HepG2 (cell line): ENCODE measurements around the gene MPV17L2. TPM values are rescaled to one million over a fixed set of nuclear protein-coding genes. Genes with fewer than 3 reads are reported as not detected.

Experiments used
- DR1 ChIP-seq: sonication (generic); formaldehyde crosslinking; IDR thresholded peaks from 2 replicates; pipeline ENCODE4 v1.8.0; 2021; ENCODE audit warnings: mild to moderate bottlenecking, missing genetic modification reagents, inconsistent platforms
- ELK4 ChIP-seq: sonication (generic); formaldehyde crosslinking; IDR thresholded peaks from 2 replicates; pipeline ENCODE4 v1.9.0; 2021; ENCODE audit warnings: missing genetic modification reagents, borderline replicate concordance
- GLI4 ChIP-seq: sonication (generic); formaldehyde crosslinking; IDR thresholded peaks from 2 replicates; pipeline ENCODE4 v1.5.1; 2020; ENCODE audit warnings: missing genetic modification reagents, mild to moderate bottlenecking, moderate library complexity, borderline replicate concordance
- PRDM10 ChIP-seq: sonication (generic); formaldehyde crosslinking; IDR thresholded peaks from 2 replicates; pipeline ENCODE4 v1.4.0; 2020; ENCODE audit warnings: low read depth, missing genetic modification reagents
- RARG ChIP-seq: sonication (generic); formaldehyde crosslinking; IDR thresholded peaks from 2 replicates; pipeline ENCODE4 v1.4.0; 2020; ENCODE audit warnings: low read depth, mild to moderate bottlenecking, missing genetic modification reagents
- RBM39 ChIP-seq: fragments of 200-400 bp; formaldehyde crosslinking; IDR thresholded peaks from one replicate; pipeline ENCODE4 v1.6.1; 2018; ENCODE audit warnings: antibody characterized with exemption, mild to moderate bottlenecking, low read depth, low read length; ENCODE audit not compliant: poor library complexity, severe bottlenecking
- SNAPC4 ChIP-seq: sonication (generic); formaldehyde crosslinking; IDR thresholded peaks from 2 replicates; pipeline ENCODE4 v1.4.0; 2020; ENCODE audit warnings: mild to moderate bottlenecking, missing genetic modification reagents
- ZNF142 ChIP-seq: sonication (generic); formaldehyde crosslinking; IDR thresholded peaks from 2 replicates; pipeline ENCODE4 v1.4.0; 2020; ENCODE audit warnings: missing genetic modification reagents
- ZNF292 ChIP-seq: sonication (generic); formaldehyde crosslinking; IDR thresholded peaks from 2 replicates; pipeline ENCODE4 v1.8.1; 2022; ENCODE audit warnings: mild to moderate bottlenecking, low read depth, missing genetic modification reagents, borderline replicate concordance
- polyA plus RNA-seq, 8 experiments: library from polyadenylated mRNA; depleted of rRNA in 3 of 8; stranded (reverse) in 7 of 8; unstranded in 1 of 8; fragments of >200 nt; fragmentation: Illumina TruSeq in 4 of 8; extraction: Trizol in 4 of 8; gene quantifications; 2 replicates each; pipeline versions ENCODE4 v1.2.1 to v1.2.3, GENCODE V29; 2011 to 2016; ENCODE audit warnings: low read depth in 4 of 8, missing spikeins in 1 of 8, mixed read lengths in 1 of 8; ENCODE audit not compliant: insufficient read depth in 1 of 8
- total RNA-seq, 5 experiments: library from RNA; depleted of rRNA; stranded (reverse); fragments of >200 nt; fragmentation: Illumina TruSeq; extraction: Trizol; gene quantifications; 2 replicates each; pipeline ENCODE4 v1.2.3, GENCODE V29; 2016; ENCODE audit warnings: low read depth in 1 of 5

The MPV17L2 gene
- total and polyA plus RNA-seq, 2 of the 13 experiments (the other 11 are each of a cell fraction or from before 2014, with no cell fraction given), result 13.6 to 16.7 TPM

- no peak for TF ChIP-seq SNAPC4
- peak; percentile 83 for TF ChIP-seq DR1 (CRISPR knock-in tag)
- 0 out of 2 replicates have a peak, but pooled peaks have one; percentile 56 for TF ChIP-seq RARG (CRISPR knock-in tag)
- TF ChIP-seq PRDM10 (CRISPR knock-in tag), result peak; percentile 69; the same call in 1 of the 2 replicates
- TF ChIP-seq RBM39, result peak; percentile 88
- TF ChIP-seq ZNF292 (CRISPR knock-in tag), result peak; percentile 76; the same call in 1 of the 2 replicates
- TF ChIP-seq ZNF142, result peak; percentile 41; the same call in 1 of the 2 replicates
- no peak for TF ChIP-seq GLI4 (CRISPR knock-in tag)
- no peak for TF ChIP-seq ELK4 (CRISPR knock-in tag)
Measured at GRCh38 chr19:18173572-18174288, 19.3 kb upstream of the MPV17L2 start, which contains the start of gene IFI30 (continued).
